K562 (cell line): ENCODE data around the gene RABL3. TPM values are rescaled to one million over a fixed set of nuclear protein-coding genes. Genes with fewer than 3 reads are reported as not detected.

Experiments used
- ZNF778 ChIP-seq: fragments of 450-650 bp; formaldehyde crosslinking; IDR thresholded peaks from 2 replicates; pipeline ENCODE4 v1.4.0; 2020; ENCODE audit warnings: mild to moderate bottlenecking, moderate library complexity
- polyA plus RNA-seq, 8 experiments: library from polyadenylated mRNA; depleted of rRNA in 4 of 8; stranded (reverse) in 5 of 8; unstranded in 3 of 8; fragments of >200 nt; fragmentation: Nextera tagmentation in 2 of 8; fragmentation: Illumina TruSeq in 1 of 8; extraction: Ambion mirVana in 2 of 8; extraction: Trizol in 1 of 8; gene quantifications; 2 replicates each; pipeline versions ENCODE4 v1.2.1 to v1.2.3, GENCODE V29; 2011 to 2014; ENCODE audit warnings: inconsistent platforms in 1 of 8, missing spikeins in 1 of 8
- total RNA-seq, 7 experiments: library from RNA; depleted of rRNA in 6 of 7; stranded (reverse); fragments of >200 nt in 6 of 7; fragmentation: Illumina TruSeq in 2 of 7; extraction: Trizol in 2 of 7; gene quantifications; 2 replicates each; pipeline versions ENCODE4 v1.2.1 to v1.2.3, GENCODE V29; 2011 to 2021; ENCODE audit warnings: low replicate concordance in 1 of 7
- TF ChIP-seq, protein P1 (sequence below), 2 experiments: fragments of 450-650 bp in 1 of 2; sonication (generic) in 1 of 2; formaldehyde crosslinking in 1 of 2; IDR thresholded peaks; 2 replicates each; pipeline versions ENCODE4 v1.7.1 to v1.9.0; 2016 to 2022; ENCODE audit warnings: inconsistent platforms in 1 of 2, mild to moderate bottlenecking in 1 of 2, missing genetic modification reagents in 1 of 2
- TF ChIP-seq, protein P2 (sequence below): fragments of 250-450 bp; sonication (Bioruptor Pico); IDR thresholded peaks from 2 replicates; pipeline ENCODE4 v1.8.0; 2022; ENCODE audit warnings: inconsistent platforms, mild to moderate bottlenecking, moderate library complexity, borderline replicate concordance

The RABL3 gene
- total and polyA plus RNA-seq, 9 of the 15 experiments (the other 6 are each of a cell fraction or from before 2014, with no cell fraction given), result 6.5 to 30.7 (median 12.3) TPM

DNA sequence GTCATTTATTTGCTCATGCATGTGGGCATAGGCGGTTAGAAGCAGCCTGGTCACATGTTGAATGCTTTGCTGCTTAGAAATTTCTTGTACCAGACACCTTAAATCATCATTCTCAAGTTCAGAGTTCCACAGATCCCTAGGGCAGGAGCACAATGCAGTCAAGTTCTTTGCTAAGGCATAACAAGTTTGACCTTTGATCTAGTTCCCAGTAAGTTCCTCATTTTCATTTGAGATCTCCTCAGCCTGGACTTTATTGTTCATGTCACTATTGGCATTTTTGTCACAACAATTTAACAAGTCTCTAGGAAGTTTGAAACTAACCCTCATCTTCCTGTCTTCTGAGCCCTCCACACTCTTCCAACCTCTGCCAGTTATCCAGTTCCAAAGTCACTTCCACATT is 83.0 kb downstream of the RABL3 start (continued):
- TF ChIP-seq, protein P1, sequence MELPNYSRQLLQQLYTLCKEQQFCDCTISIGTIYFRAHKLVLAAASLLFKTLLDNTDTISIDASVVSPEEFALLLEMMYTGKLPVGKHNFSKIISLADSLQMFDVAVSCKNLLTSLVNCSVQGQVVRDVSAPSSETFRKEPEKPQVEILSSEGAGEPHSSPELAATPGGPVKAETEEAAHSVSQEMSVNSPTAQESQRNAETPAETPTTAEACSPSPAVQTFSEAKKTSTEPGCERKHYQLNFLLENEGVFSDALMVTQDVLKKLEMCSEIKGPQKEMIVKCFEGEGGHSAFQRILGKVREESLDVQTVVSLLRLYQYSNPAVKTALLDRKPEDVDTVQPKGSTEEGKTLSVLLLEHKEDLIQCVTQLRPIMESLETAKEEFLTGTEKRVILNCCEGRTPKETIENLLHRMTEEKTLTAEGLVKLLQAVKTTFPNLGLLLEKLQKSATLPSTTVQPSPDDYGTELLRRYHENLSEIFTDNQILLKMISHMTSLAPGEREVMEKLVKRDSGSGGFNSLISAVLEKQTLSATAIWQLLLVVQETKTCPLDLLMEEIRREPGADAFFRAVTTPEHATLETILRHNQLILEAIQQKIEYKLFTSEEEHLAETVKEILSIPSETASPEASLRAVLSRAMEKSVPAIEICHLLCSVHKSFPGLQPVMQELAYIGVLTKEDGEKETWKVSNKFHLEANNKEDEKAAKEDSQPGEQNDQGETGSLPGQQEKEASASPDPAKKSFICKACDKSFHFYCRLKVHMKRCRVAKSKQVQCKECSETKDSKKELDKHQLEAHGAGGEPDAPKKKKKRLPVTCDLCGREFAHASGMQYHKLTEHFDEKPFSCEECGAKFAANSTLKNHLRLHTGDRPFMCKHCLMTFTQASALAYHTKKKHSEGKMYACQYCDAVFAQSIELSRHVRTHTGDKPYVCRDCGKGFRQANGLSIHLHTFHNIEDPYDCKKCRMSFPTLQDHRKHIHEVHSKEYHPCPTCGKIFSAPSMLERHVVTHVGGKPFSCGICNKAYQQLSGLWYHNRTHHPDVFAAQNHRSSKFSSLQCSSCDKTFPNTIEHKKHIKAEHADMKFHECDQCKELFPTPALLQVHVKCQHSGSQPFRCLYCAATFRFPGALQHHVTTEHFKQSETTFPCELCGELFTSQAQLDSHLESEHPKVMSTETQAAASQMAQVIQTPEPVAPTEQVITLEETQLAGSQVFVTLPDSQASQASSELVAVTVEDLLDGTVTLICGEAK (IDR thresholded peaks at IDR 0.05), result peak; percentile 25; the same call in 1 of the 2 replicates
- TF ChIP-seq, protein P1 (CRISPR knock-in tag; IDR thresholded peaks at IDR 0.05), result no peak
- TF ChIP-seq, protein P2, sequence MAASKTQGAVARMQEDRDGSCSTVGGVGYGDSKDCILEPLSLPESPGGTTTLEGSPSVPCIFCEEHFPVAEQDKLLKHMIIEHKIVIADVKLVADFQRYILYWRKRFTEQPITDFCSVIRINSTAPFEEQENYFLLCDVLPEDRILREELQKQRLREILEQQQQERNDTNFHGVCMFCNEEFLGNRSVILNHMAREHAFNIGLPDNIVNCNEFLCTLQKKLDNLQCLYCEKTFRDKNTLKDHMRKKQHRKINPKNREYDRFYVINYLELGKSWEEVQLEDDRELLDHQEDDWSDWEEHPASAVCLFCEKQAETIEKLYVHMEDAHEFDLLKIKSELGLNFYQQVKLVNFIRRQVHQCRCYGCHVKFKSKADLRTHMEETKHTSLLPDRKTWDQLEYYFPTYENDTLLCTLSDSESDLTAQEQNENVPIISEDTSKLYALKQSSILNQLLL (CRISPR knock-in tag), result no peak
- TF ChIP-seq ZNF778, result no peak
- TF ChIP-seq, all 486 proteins: peak for 1
